HL-60 (cell line): Measurements from ENCODE around the gene RUSC1.

Experiments
- CTCF ChIP-seq: IDR thresholded peaks from one replicate; pipeline ENCODE4 v1.5.1; 2011; ENCODE audit warnings: low read length, control low read depth, inconsistent platforms; ENCODE audit not compliant: insufficient read depth
- POLR2AphosphoS5 ChIP-seq: IDR thresholded peaks from 2 replicates; pipeline ENCODE4 v1.6.1; 2012; ENCODE audit warnings: low read depth
- REST ChIP-seq: IDR thresholded peaks from 2 replicates; pipeline ENCODE4 v1.6.1; 2012; ENCODE audit warnings: low read depth; ENCODE audit not compliant: insufficient replicate concordance
- SPI1 ChIP-seq: IDR thresholded peaks from 2 replicates; pipeline ENCODE4 v1.6.1; 2012; ENCODE audit warnings: low read depth, mild to moderate bottlenecking, borderline replicate concordance

GRCh38 chr1:155334962-155335361, 14.3 kb downstream of the RUSC1 start:
- TF ChIP-seq CTCF (no peak), POLR2AphosphoS5 (no peak), SPI1 (no peak), REST (no peak)
